PC-3 (cell line): ENCODE data around the gene PPP2CA. TPM values are rescaled to one million over a fixed set of nuclear protein-coding genes. Genes with fewer than 3 reads are reported as not detected.

Source experiments
- ATAC-seq: fragments of 200-7000 bp; cut with Tn5 transposase; 2 replicates; pipeline ENCODE4 v1.9.1; 2020; ENCODE audit warnings: mild to moderate bottlenecking, moderate library complexity
- BruUV-seq: library from RNA; stranded (reverse); fragments of 400-500 nt; replicated peaks from 2 replicates; lab custom pipeline; 2021; lab: Mats Ljungman, UMichigan
- CTCF ChIA-PET: fragments of 300-600 bp; sonication (Branson Sonifier 250); formaldehyde crosslinking; loops from one replicate; lab custom pipeline; 2022; ENCODE audit warnings: antibody characterized with exemption; lab: Charles Lee
- POLR2A ChIA-PET: fragments of 300-600 bp; sonication (Branson Sonifier 250); formaldehyde crosslinking; loops from one replicate; lab custom pipeline; 2022; ENCODE audit warnings: antibody characterized with exemption; ENCODE audit not compliant: unreplicated experiment; lab: Charles Lee
- DNase-seq: peaks from one replicate; pipeline ENCODE4 v3.0.0-alpha.2; 2015
- H2AFZ ChIP-seq: fragments of 300-600 bp; sonication (generic); 2 replicates; pipeline ENCODE4 v1.6.0; 2016; ENCODE audit warnings: antibody characterized with exemption, low read length
- H3F3A ChIP-seq: fragments of 300-600 bp; sonication (generic); one replicate; pipeline ENCODE4 v1.6.0; 2017; ENCODE audit warnings: antibody characterized with exemption, low read length, control low read depth, mild to moderate bottlenecking; ENCODE audit not compliant: unreplicated experiment
- H3K27ac ChIP-seq: fragments of 300-600 bp; sonication (generic); 2 replicates; pipeline ENCODE4 v1.5.1; 2016; ENCODE audit warnings: mild to moderate bottlenecking, low read length
- H3K27me3 ChIP-seq: fragments of 300-600 bp; sonication (generic); 2 replicates; pipeline ENCODE4 v1.6.1; 2016; ENCODE audit warnings: low read length, mixed read lengths
- H3K36me3 ChIP-seq: fragments of 300-600 bp; sonication (generic); 2 replicates; pipeline ENCODE4 v1.6.1; 2016; ENCODE audit warnings: low read depth, mixed run types, low read length, mixed read lengths
- H3K4me1 ChIP-seq: fragments of 300-600 bp; sonication (generic); 2 replicates; pipeline ENCODE4 v1.5.1; 2016; ENCODE audit warnings: low read length; ENCODE audit not compliant: insufficient read depth
- H3K4me2 ChIP-seq: fragments of 300-600 bp; sonication (generic); 2 replicates; pipeline ENCODE4 v1.6.0; 2016; ENCODE audit warnings: low read length
- H3K4me3 ChIP-seq: fragments of 300-600 bp; sonication (generic); 2 replicates; pipeline ENCODE4 v1.5.1; 2016; ENCODE audit warnings: mild to moderate bottlenecking, low read length, mixed read lengths
- H3K79me2 ChIP-seq: fragments of 300-600 bp; sonication (generic); 2 replicates; pipeline ENCODE4 v1.6.1; 2017; ENCODE audit warnings: low read length, mixed read lengths
- H3K9ac ChIP-seq: fragments of 300-600 bp; sonication (generic); 2 replicates; pipeline ENCODE4 v1.6.0; 2016; ENCODE audit warnings: mild to moderate bottlenecking, low read length
- H3K9me2 ChIP-seq: fragments of 300-600 bp; sonication (generic); replicated peaks from 2 replicates; pipeline ENCODE4 v1.6.1; 2016; ENCODE audit warnings: mixed run types, low read length, mixed read lengths
- H3K9me3 ChIP-seq: fragments of 300-600 bp; sonication (generic); 2 replicates; pipeline ENCODE4 v1.6.1; 2016; ENCODE audit warnings: low read length, mixed read lengths
- H4K20me1 ChIP-seq: fragments of 300-600 bp; sonication (generic); 2 replicates; pipeline ENCODE4 v1.6.1; 2016; ENCODE audit warnings: low read length, mixed read lengths
- CTCF ChIP-seq: fragments of 300-600 bp; sonication (generic); conservative IDR thresholded peaks from 2 replicates; pipeline ENCODE4 v1.5.1; 2017; ENCODE audit warnings: antibody characterized with exemption, low read depth, mild to moderate bottlenecking, low read length
- EZH2 ChIP-seq: fragments of 300-600 bp; sonication (generic); IDR thresholded peaks from one replicate; pipeline ENCODE4 v1.6.1; 2017; ENCODE audit warnings: antibody characterized with exemption, mild to moderate bottlenecking, low read length; ENCODE audit not compliant: unreplicated experiment
- EZH2phosphoT487 ChIP-seq: fragments of 300-600 bp; sonication (generic); IDR thresholded peaks from 2 replicates; pipeline ENCODE4 v1.6.1; 2018; ENCODE audit warnings: mild to moderate bottlenecking, antibody characterized with exemption, low read length, borderline replicate concordance
- intact Hi-C: fragments of 100-400 bp; cut with micrococcal nuclease; formaldehyde crosslinking; loops from 2 replicates; pipeline ENCODE4 v1.9.0; 2023
- total RNA-seq: library from RNA; depleted of rRNA; stranded (reverse); fragments of >200 nt; gene quantifications from 2 replicates; pipeline ENCODE4 v1.2.3, GENCODE V29; 2014

The PPP2CA gene
- total RNA-seq, 1 experiment from 2014 or later: 184 TPM

- DNase-seq: peak; percentile 93
- peak overlapping the region; percentile 75 for H2AFZ ChIP-seq
- H3K79me2 ChIP-seq: no peaks in the 10 kb centered on the region
- H3K4me1 ChIP-seq: peaks cover 47% of the 10 kb centered on the region
- peak overlapping the region; percentile 43 for H3K9ac ChIP-seq
- H3F3A ChIP-seq: peaks cover 8% of the 10 kb centered on the region
- TF ChIP-seq EZH2phosphoT487 (no peak), CTCF (no peak), EZH2 (no peak)
- H3K36me3 ChIP-seq: no peaks in the 10 kb centered on the region
- H3K9me3 ChIP-seq: no peaks in the 10 kb centered on the region
- CTCF ChIA-PET: interaction anchor here (0.7 kb wide), 1 partner anchor 19 kb away, joined by 3 read pairs; the partner anchor contains the start of gene PPP2CA
- H3K9me2 ChIP-seq: no peaks in the 10 kb centered on the region
- intact Hi-C loops: loop anchor here (1.0 kb wide), 2 partner anchors 19 to 44 kb away; partner anchors contain the start of gene PPP2CA
- ATAC-seq: peak; percentile 82
- BruUV-seq: TSS peak; percentile 42
- H3K27me3 ChIP-seq: no peaks in the 10 kb centered on the region
- peak overlapping the region; percentile 93 for H3K4me2 ChIP-seq
- POLR2A ChIA-PET: interaction anchor here (0.5 to 1.8 kb wide), 4 partner anchors 8 to 38 kb away, joined by 3 to 16 read pairs (median 6); partner anchors contain the start of gene PPP2CA
- H4K20me1 ChIP-seq: no peaks in the 10 kb centered on the region
- peak overlapping the region; percentile 86 for H3K27ac ChIP-seq
- H3K4me3 ChIP-seq: peak overlapping the region; percentile 65
These were observed 19.3 kb upstream of the PPP2CA start for GRCh38 chr5:134245101-134245604.

GRCh38 chr5:134242146-134242545 lies 16.3 kb upstream of the PPP2CA start:
- Histone ChIP-seq H4K20me1 (no peaks in the 10 kb centered on the region), H3F3A (peaks cover 7% of the 10 kb centered on the region), H3K36me3 (no peaks in the 10 kb centered on the region), H3K4me3 (no peak overlapping the region), H3K4me1 (peaks cover 30% of the 10 kb centered on the region), H3K79me2 (no peaks in the 10 kb centered on the region), H3K27ac (no peak overlapping the region), H3K9me3 (no peaks in the 10 kb centered on the region), H3K9me2 (no peaks in the 10 kb centered on the region), H2AFZ (no peak overlapping the region), H3K4me2 (no peak overlapping the region), H3K27me3 (no peaks in the 10 kb centered on the region), H3K9ac (no peak overlapping the region)
- ATAC-seq (no peak), DNase-seq (no peak)
- TF ChIP-seq CTCF (no peak), EZH2phosphoT487 (no peak), EZH2 (no peak)
- intact Hi-C loops: no loop called here
- BruUV-seq: no TSS peak
- ChIA-PET CTCF (no interaction called here), POLR2A (no interaction called here)

- H3F3A ChIP-seq: no peaks in the 10 kb centered on the region
- H3K9ac ChIP-seq: no peak overlapping the region
- H3K27me3 ChIP-seq: no peaks in the 10 kb centered on the region
- peaks cover 14% of the 10 kb centered on the region for H3K4me1 ChIP-seq
- no peak overlapping the region for H3K27ac ChIP-seq
- TF ChIP-seq CTCF (no peak), EZH2phosphoT487 (no peak), EZH2 (no peak)
- ATAC-seq: peak; percentile 53
- no TSS peak for BruUV-seq
- no peaks in the 10 kb centered on the region for H3K9me2 ChIP-seq
- H3K4me2 ChIP-seq: peak overlapping the region; percentile 47
- no peaks in the 10 kb centered on the region for H3K79me2 ChIP-seq
- peak overlapping the region; percentile 56 for H2AFZ ChIP-seq
- no peak overlapping the region for H3K4me3 ChIP-seq
- CTCF ChIA-PET: no interaction called here
- H3K9me3 ChIP-seq: no peaks in the 10 kb centered on the region
- peak; percentile 48 for DNase-seq
- H3K36me3 ChIP-seq: no peaks in the 10 kb centered on the region
- intact Hi-C loops: no loop called here
- no peaks in the 10 kb centered on the region for H4K20me1 ChIP-seq
- POLR2A ChIA-PET: no interaction called here
These were observed 14.6 kb upstream of the PPP2CA start for GRCh38 chr5:134240421-134240962.
